Small intestine (tissue), 7 donors: ENCODE data around the gene CLEC18C. TPM values are rescaled to one million over a fixed set of nuclear protein-coding genes. Genes with fewer than 3 reads are reported as not detected.
"Not testable (repeated sequence)": the region's sequence is repeated elsewhere in the genome, so short reads cannot be mapped to it uniquely, and the experiment has no call there.

ENCODE experiments used
- DNase-seq, 2 donors: peaks; one replicate each; pipeline versions ENCODE4 v3.0.0 to v3.0.0-alpha.2; 2013
- FAIRE-seq: peaks from 2 replicates; lab custom pipeline; 2012; peaks lifted over from hg19 to GRCh38; lab: Jason Lieb, UNC
- H3K27ac ChIP-seq, 3 donors: one replicate each; pipeline ENCODE4 v1.5.1; 2013; ENCODE audit warnings: low read length in 2 of 3, mild to moderate bottlenecking in 2 of 3, control low read depth in 1 of 3, inconsistent platforms in 1 of 3, low read depth in 1 of 3, moderate library complexity in 1 of 3
- H3K27me3 ChIP-seq, 3 donors: one replicate each; pipeline ENCODE4 v1.6.1; 2013; ENCODE audit warnings: low read length in 3 of 3, inconsistent platforms in 1 of 3; ENCODE audit not compliant: control insufficient read depth in 3 of 3, insufficient read depth in 3 of 3
- H3K36me3 ChIP-seq, 3 donors: one replicate each; pipeline ENCODE4 v1.6.1; 2013; ENCODE audit warnings: low read length in 3 of 3, inconsistent platforms in 1 of 3, low read depth in 1 of 3, mild to moderate bottlenecking in 1 of 3, moderate library complexity in 1 of 3; ENCODE audit not compliant: control insufficient read depth in 3 of 3, insufficient read depth in 2 of 3
- H3K4me1 ChIP-seq, 3 donors: one replicate each; pipeline ENCODE4 v1.6.1; 2013; ENCODE audit warnings: low read length in 2 of 3, inconsistent platforms in 1 of 3, low read depth in 1 of 3, mild to moderate bottlenecking in 1 of 3, moderate library complexity in 1 of 3; ENCODE audit not compliant: control insufficient read depth in 3 of 3, insufficient read depth in 2 of 3
- H3K4me3 ChIP-seq, 3 donors: one replicate each; pipeline ENCODE4 v1.5.1; 2013; ENCODE audit warnings: low read length in 3 of 3, control low read depth in 1 of 3, inconsistent platforms in 1 of 3, low read depth in 1 of 3, mild to moderate bottlenecking in 1 of 3, moderate library complexity in 1 of 3
- H3K9me3 ChIP-seq, 2 donors: one replicate each; pipeline ENCODE4 v1.6.1; 2013; ENCODE audit warnings: low read depth in 1 of 2, low read length in 1 of 2; ENCODE audit not compliant: control insufficient read depth in 2 of 2, insufficient read depth in 1 of 2
- WGBS, 3 donors: extraction: QIAGEN DNeasy Blood & Tissue Kit; methylation state at CpG; one replicate each; pipeline ENCODE4 v1.1.7; 2013; 5-methylcytosine and 5-hydroxymethylcytosine counted together
- polyA plus RNA-seq, 4 donors: library from polyadenylated mRNA; stranded (reverse) in 3 of 4; unstranded in 1 of 4; fragments of 200-250 nt in 3 of 4; fragments of 120-200 nt in 1 of 4; gene quantifications; one replicate each; pipeline versions ENCODE4 v1.2.1 to v1.2.3, GENCODE V29; 2013
- donor health status: healthy with polysubstance abuse.
- donor health status: control.
- donor health status: control.
- donor health status: Bipolar disorder and iron deficiency.
- donor health status: healthy.

Gene CLEC18C
- polyA plus RNA-seq, 4 donors, result 0.18 to 3.1 (median 0.43) TPM; not detected in 1

- H3K4me1 ChIP-seq, result no peaks in the 10 kb centered on the region
- FAIRE-seq (no peak), DNase-seq (no peak)
- no peaks in the 10 kb centered on the region for H3K27me3 ChIP-seq
- no peaks in the 10 kb centered on the region for H3K9me3 ChIP-seq
- no peak overlapping the region for H3K27ac ChIP-seq
- peaks cover 9 to 52% (median 33%) of the 10 kb centered on the region in 3 donors for H3K36me3 ChIP-seq
- WGBS, 3 donors, result 89 to 94% (median 93%) methylated on average over 6 of the region's 6 CpGs
- no peak overlapping the region for H3K4me3 ChIP-seq
These were observed 12.2 kb upstream of the CLEC18C start for GRCh38 chr16:70161350-70161749.

DNA sequence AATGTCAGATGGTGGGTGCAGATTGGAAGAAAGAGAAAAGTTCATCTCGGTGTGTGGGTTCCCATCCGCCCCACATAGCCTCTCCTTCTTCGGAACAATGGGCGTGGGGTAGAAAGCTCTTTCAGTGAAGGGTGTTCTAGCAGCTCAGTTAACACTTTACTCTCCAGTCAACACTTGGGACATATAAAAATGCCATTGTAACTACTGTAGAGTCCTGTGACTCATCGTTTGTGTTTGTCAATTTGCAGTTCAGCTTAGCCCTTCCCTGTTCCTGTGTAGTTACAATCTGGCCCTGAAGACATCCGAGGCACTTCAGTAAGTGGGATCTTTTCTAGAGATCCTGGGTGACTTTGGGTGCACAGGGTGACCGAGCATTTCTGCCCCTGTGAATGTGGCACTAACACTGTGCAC, 11.5 kb upstream of the CLEC18C start:
- Histone ChIP-seq H3K9me3 (no peaks in the 10 kb centered on the region), H3K4me3 (no peak overlapping the region), H3K4me1 (no peaks in the 10 kb centered on the region), H3K27me3 (no peaks in the 10 kb centered on the region), H3K36me3 (peaks cover 3 to 45% (median 26%) of the 10 kb centered on the region in 3 donors), H3K27ac (no peak overlapping the region)
- FAIRE-seq (no peak), DNase-seq (peak in 1 of 2 donors; percentile 41)
- WGBS, 3 donors, result 53 to 60% (median 58%) methylated on average over 7 of the region's 7 CpGs

DNA sequence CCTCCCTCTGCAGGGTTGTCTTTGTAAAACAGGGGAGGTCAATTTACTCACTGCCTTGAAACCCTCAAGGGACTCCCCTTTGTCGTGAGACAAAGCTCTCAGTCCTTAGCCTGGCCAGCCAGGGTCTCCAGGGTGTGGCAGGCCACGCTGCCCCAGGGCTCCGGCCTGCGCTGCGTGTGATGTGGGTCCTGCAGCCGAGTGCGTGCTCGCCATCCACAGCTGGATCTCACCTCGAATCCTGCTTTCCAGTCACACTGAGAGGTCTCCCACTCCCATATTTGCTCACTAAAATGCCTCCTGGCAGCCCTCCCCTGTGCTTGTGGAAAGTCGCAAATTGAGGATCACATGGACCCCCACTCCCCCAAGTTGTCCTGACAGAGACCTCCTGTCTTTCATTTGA, 10.0 kb upstream of the CLEC18C start:
- Histone ChIP-seq H3K27me3 (no peaks in the 10 kb centered on the region), H3K36me3 (peaks cover 3 to 34% (median 13%) of the 10 kb centered on the region in 3 donors), H3K4me3 (no peak overlapping the region), H3K4me1 (no peaks in the 10 kb centered on the region), H3K27ac (no peak overlapping the region), H3K9me3 (no peaks in the 10 kb centered on the region)
- DNase-seq (no peak), FAIRE-seq (no peak)
- WGBS, 3 donors, result 86 to 91% (median 90%) methylated on average over 10 of the region's 10 CpGs

GRCh38 chr16:70166688-70167087, 6.9 kb upstream of the CLEC18C start:
- DNase-seq, FAIRE-seq, H3K4me3 ChIP-seq, H3K27ac ChIP-seq, H3K4me1 ChIP-seq, H3K27me3 ChIP-seq, H3K9me3 ChIP-seq: not testable (repeated sequence)
- H3K36me3 ChIP-seq, result peaks cover 0 to 13% (median 0%) of the 10 kb centered on the region in 3 donors
- 72 to 100% (median 96%) methylated on average over 5 of the region's 10 CpGs for WGBS, 3 donors

- 60 to 75% (median 74%) methylated on average over 2 to 6 of the region's 15 CpGs for WGBS, 3 donors
- not testable (repeated sequence) for H3K9me3 ChIP-seq, H3K4me3 ChIP-seq, H3K27me3 ChIP-seq, H3K36me3 ChIP-seq, H3K27ac ChIP-seq, FAIRE-seq, H3K4me1 ChIP-seq, DNase-seq
These were observed 329 bp downstream of the CLEC18C start for GRCh38 chr16:70173916-70174315.

GRCh38 chr16:70174387-70174932, 873 bp downstream of the CLEC18C start:
- not testable (repeated sequence) for H3K27me3 ChIP-seq, FAIRE-seq, H3K4me1 ChIP-seq, H3K4me3 ChIP-seq, H3K36me3 ChIP-seq, H3K9me3 ChIP-seq, DNase-seq, H3K27ac ChIP-seq
- 73 to 85% methylated on average over 4 to 9 of the region's 21 CpGs; no CpG with 5 or more reads in 1 of the 3 donors for WGBS, 3 donors

DNA sequence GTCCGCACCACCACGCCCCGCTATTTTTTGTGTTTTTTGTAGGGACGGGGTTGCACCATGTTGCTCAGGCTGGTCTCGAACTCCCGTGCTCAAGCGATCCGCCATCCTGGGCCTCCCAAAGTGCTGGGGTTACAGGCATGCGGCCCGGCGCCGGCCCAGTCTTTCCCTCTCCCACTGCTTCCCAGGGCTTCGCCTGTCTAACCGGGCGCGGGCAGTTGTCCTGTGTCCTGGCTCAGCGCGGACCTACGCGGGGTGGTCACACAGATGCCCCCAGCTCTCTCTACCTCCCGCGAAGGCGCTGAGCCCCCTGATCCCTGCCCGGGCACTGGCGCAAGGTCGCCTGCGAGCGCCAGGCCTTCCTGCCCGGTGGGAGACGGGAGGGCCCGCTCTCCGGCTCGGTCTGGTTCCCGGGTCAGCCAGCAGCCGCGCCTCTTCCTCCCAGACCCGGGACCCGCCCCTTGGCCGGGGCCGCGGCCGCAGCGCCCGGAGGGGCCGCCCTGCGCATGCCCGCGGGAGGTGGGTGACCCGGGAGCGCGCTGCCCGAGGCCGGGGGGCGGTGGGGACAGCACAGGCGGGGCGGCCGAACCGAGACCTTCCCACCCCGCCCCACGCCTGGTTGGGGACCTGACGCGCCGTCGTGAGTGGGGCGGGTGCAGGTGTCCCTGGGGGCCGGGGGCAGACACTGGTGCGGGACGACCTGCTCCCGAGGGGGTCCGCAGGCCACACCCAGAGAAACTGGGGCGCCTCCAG, 14.4 kb downstream of the CLEC18C start:
- Histone ChIP-seq H3K4me3 (peak overlapping the region in 2 of 3 donors; percentile 32 to 36), H3K27ac (peak overlapping the region in 1 of 3 donors; percentile 31)
- H3K27me3 ChIP-seq, DNase-seq, H3K4me1 ChIP-seq, H3K36me3 ChIP-seq, FAIRE-seq, H3K9me3 ChIP-seq: not testable (repeated sequence)
- 7 to 12% methylated on average over 8 to 35 of the region's 71 CpGs; no CpG with 5 or more reads in 1 of the 3 donors for WGBS, 3 donors

DNA sequence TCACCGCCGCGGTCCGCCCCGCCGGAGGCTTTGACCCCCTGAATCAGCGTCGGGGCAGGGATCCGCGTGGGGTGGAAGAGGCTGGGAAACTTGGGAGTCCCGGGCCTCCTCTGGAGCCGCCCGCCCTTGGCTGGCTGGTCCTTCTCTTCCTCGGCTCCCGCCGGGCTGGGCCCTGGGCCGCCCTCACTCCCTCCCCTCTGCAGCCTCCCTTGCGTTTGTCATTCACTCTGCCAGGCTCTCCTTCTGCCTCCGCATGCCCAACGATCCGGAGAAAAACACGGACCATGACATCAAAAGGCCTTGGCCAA, 15.0 kb downstream of the CLEC18C start:
- not testable (repeated sequence) for H3K27ac ChIP-seq, FAIRE-seq, H3K36me3 ChIP-seq, H3K9me3 ChIP-seq, H3K27me3 ChIP-seq, H3K4me1 ChIP-seq
- 1 to 7% (median 2%) methylated on average over 3 to 13 of the region's 22 CpGs for WGBS, 3 donors
- peak in 1 of 2 donors; percentile 5 for DNase-seq
- H3K4me3 ChIP-seq, result peak overlapping the region in 2 of 3 donors; percentile 32 to 36
